ENCODE measurements around the gene AGPAT3. TPM values are rescaled to one million over a fixed set of nuclear protein-coding genes. Genes with fewer than 3 reads are reported as not detected.

AGPAT3 gene
- total RNA-seq, 1 experiment from 2014 or later, result 45.1 TPM

- Histone ChIP-seq H3K9me3 (no peaks in the 10 kb centered on the region), H3K27me3 (no peaks in the 10 kb centered on the region), H3K4me3 (no peak overlapping the region), H3K36me3 (peaks cover 10% of the 10 kb centered on the region)
- DNase-seq, result no peak
Measured at GRCh38 chr21:43918385-43918947, 53.4 kb downstream of the AGPAT3 start.

- DNase-seq, result no peak
- no peaks in the 10 kb centered on the region for H3K27me3 ChIP-seq
- peaks cover 11% of the 10 kb centered on the region for H3K36me3 ChIP-seq
- H3K9me3 ChIP-seq, result no peaks in the 10 kb centered on the region
- H3K4me3 ChIP-seq, result no peak overlapping the region
Measured at GRCh38 chr21:43919283-43919682, 54.3 kb downstream of the AGPAT3 start.

GRCh38 chr21:43919871-43920801, 55.1 kb downstream of the AGPAT3 start:
- no peak for DNase-seq
- H3K4me3 ChIP-seq, result no peak overlapping the region
- no peaks in the 10 kb centered on the region for H3K27me3 ChIP-seq
- H3K36me3 ChIP-seq, result peaks cover 17% of the 10 kb centered on the region
- no peaks in the 10 kb centered on the region for H3K9me3 ChIP-seq

DNA sequence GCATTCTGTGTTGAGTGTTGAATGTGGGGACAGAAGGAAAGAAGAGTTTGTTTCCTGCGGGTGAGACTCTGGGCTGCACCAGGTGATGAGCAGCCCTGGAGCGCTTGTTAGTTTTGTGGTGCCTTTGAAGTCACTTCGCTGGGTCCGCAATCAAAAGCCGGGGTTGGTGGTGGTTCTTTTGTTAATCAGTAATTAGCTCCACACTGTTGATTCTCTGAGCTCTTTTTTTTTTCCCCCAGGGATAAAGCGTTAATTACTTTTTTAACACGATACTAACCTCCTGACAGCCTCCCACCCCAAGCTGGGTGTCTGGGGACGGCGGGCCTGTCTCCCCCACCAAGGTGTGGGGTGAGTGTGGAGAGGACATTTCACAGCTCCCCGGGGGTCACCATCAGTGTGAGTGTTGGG, 56.6 kb downstream of the AGPAT3 start:
- Histone ChIP-seq H3K27me3 (no peaks in the 10 kb centered on the region), H3K9me3 (no peaks in the 10 kb centered on the region), H3K36me3 (peaks cover 22% of the 10 kb centered on the region), H3K4me3 (no peak overlapping the region)
- DNase-seq, result no peak

GRCh38 chr21:43921979-43922945, 57.2 kb downstream of the AGPAT3 start:
- peaks cover 19% of the 10 kb centered on the region for H3K36me3 ChIP-seq
- H3K9me3 ChIP-seq, result no peaks in the 10 kb centered on the region
- no peaks in the 10 kb centered on the region for H3K27me3 ChIP-seq
- H3K4me3 ChIP-seq, result no peak overlapping the region
- DNase-seq, result no peak

GRCh38 chr21:43922949-43923348, 57.9 kb downstream of the AGPAT3 start:
- DNase-seq, result no peak
- Histone ChIP-seq H3K27me3 (no peaks in the 10 kb centered on the region), H3K4me3 (no peak overlapping the region), H3K36me3 (peaks cover 22% of the 10 kb centered on the region), H3K9me3 (no peaks in the 10 kb centered on the region)

DNA sequence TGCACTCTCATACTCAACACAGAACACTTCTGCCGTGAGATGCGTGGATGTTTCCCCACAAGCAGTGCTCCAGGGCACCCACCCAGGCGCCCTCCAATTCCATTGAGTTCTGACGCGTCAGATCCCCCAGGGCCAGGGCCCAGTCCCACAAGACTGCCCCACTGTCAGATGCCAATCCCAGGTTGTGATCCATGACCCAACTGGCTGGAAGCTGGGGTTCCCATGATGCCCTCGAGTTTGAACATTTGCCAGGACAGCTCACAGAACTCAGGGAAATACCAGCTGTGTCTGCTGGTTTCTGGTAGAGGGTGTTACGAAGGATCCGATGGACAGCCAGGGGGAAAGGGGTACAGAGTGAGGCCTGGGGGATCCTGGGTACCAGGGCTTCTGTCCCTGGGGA, 58.4 kb downstream of the AGPAT3 start:
- Histone ChIP-seq H3K27me3 (no peaks in the 10 kb centered on the region), H3K9me3 (no peaks in the 10 kb centered on the region), H3K36me3 (peaks cover 24% of the 10 kb centered on the region), H3K4me3 (no peak overlapping the region)
- peak; percentile 26 for DNase-seq

DNA sequence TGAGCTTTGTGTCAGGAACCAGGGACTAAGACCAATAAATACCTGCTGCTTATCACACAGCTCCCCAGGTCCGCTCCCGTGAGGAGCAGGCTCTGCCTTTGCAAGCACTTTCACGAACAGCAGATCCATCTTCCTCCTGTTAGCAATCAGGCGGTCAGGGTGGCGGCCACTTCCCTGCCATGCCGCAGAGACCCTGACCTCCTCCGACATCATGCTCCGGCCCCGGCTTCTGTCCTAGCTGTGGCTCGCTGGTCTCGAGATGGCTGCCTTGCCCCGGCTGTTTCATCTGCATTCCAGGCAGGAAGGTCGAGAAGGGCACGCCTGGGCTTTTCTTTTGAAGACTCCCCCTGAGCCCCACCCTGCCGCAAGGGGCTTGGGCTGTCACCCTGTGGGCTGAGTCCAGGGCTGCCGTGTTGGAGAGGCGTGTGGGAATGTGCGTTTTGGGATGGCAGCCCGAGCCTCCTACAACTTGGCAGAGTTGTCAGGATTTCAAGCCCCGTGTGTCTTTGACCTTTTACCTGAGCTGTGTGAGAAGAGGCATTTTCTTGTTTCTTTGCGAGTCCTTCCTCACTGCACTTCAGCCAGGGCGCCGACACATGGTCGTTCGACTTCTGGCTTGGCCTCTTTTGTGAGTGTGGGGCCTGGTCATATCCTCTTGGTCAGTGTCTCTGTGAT, 59.5 kb downstream of the AGPAT3 start:
- H3K27me3 ChIP-seq, result no peaks in the 10 kb centered on the region
- no peak overlapping the region for H3K4me3 ChIP-seq
- H3K9me3 ChIP-seq, result no peaks in the 10 kb centered on the region
- DNase-seq, result no peak
- peaks cover 35% of the 10 kb centered on the region for H3K36me3 ChIP-seq

- Histone ChIP-seq H3K27me3 (no peaks in the 10 kb centered on the region), H3K36me3 (peaks cover 33% of the 10 kb centered on the region), H3K9me3 (no peaks in the 10 kb centered on the region), H3K4me3 (no peak overlapping the region)
- DNase-seq, result no peak
Measured at GRCh38 chr21:43925096-43925481, 60.1 kb downstream of the AGPAT3 start.

DNA sequence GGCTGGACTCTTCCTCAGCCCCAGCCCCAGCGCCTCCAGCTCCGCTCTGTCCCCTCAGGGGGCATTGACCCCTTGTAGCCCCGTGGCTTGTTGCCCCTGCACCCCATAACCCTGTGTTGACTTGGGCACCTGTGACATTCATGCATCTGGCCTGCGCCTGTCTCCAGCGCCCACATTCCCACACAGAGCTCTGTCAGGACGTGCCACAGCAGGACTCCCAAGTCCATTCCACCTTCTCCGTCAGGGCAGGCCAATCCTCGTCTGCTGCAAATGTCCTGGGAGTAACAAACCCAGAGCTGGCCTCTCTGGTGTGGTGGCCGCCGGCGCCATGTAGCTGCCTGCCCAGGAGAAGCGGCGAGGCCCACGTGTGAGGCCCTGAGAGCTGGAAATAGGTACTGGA, 60.6 kb downstream of the AGPAT3 start:
- H3K27me3 ChIP-seq, result no peaks in the 10 kb centered on the region
- no peak for DNase-seq
- H3K36me3 ChIP-seq, result peaks cover 33% of the 10 kb centered on the region
- no peaks in the 10 kb centered on the region for H3K9me3 ChIP-seq
- no peak overlapping the region for H3K4me3 ChIP-seq

GRCh38 chr21:43926196-43926595, 61.2 kb downstream of the AGPAT3 start:
- H3K9me3 ChIP-seq, result no peaks in the 10 kb centered on the region
- H3K4me3 ChIP-seq, result no peak overlapping the region
- peaks cover 33% of the 10 kb centered on the region for H3K36me3 ChIP-seq
- DNase-seq, result no peak
- no peaks in the 10 kb centered on the region for H3K27me3 ChIP-seq

DNA sequence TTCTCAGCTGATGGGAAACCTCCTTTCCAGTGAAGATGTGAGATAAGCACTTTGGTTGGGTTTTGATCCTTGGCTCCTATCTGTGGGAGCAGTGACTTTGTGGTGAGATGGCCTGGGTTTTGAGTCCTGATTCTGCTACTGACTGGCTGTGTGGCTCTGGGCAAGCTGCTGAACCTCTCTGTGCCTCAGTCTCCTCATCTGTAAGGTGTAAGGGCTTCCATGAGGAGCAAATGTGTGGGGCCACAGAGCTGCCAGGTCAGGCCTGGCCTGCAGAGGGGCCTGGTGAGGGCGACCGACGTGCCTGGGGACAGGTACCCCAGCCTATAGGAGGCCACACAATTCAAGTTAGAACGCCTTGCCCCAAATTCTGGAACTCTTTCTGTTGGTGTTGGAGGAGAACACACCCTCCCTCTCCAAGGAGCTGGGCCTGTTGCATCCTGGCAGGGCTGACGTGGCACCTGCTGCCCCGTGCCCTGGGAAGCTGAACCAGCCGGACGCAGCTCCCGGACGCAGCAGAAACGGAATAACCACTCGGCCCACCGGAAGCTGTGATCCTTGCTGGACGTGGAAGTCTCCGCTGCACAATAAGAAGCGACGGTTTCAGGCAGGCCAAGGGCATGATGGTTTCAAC, 62.7 kb downstream of the AGPAT3 start:
- no peak overlapping the region for H3K4me3 ChIP-seq
- H3K36me3 ChIP-seq, result peaks cover 33% of the 10 kb centered on the region
- DNase-seq, result no peak
- no peaks in the 10 kb centered on the region for H3K9me3 ChIP-seq
- no peaks in the 10 kb centered on the region for H3K27me3 ChIP-seq

- Histone ChIP-seq H3K36me3 (peaks cover 37% of the 10 kb centered on the region), H3K27me3 (no peaks in the 10 kb centered on the region), H3K4me3 (no peak overlapping the region), H3K9me3 (no peaks in the 10 kb centered on the region)
- DNase-seq, result no peak
Measured at GRCh38 chr21:43928222-43929125, 63.5 kb downstream of the AGPAT3 start.

DNA sequence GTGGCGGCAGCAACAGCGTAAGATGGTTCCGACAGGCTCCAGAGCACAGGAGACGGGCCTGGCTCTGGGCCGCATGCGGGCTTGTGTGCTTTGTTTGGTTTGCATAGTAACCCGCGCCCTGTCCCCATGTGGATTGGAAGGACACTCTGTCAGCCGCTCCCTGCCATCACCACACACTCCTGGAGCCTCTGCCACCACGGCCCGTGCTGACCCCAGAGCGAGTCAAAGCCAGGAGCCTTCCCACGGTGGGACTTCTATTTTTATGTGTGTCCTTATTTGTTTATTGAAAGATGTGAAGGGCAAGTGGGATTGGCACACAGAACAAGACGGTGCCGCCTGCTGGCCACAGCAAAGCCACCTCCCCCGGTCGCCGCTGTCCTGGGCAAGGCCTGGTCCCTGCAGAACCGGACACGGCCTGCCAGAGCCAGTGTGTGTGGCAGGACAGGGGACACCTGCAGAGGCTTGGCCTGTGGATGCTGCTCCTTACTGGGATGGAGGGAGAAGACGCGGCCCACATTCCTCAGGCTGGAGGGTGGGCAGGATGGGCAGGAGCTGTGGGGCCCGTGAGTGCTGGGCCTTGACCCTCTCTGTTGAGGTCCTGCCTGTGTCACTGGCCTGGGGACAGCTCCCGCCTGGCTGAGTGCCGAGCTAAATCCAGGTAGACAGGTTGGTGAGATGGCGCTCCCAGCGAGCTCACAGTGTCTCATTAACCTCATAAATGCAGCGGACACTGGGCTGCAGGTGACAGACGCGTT, 64.4 kb downstream of the AGPAT3 start:
- peaks cover 41% of the 10 kb centered on the region for H3K36me3 ChIP-seq
- H3K9me3 ChIP-seq, result no peaks in the 10 kb centered on the region
- H3K27me3 ChIP-seq, result no peaks in the 10 kb centered on the region
- DNase-seq, result no peak
- H3K4me3 ChIP-seq, result no peak overlapping the region

All from MG63 (cell line).